Stomach (tissue), 9 donors: Measurements from ENCODE around the gene TENT5D. TPM values are rescaled to one million over a fixed set of nuclear protein-coding genes. Genes with fewer than 3 reads are reported as not detected.

Source experiments
- DNase-seq, 2 donors: peaks; one replicate each; pipeline versions ENCODE4 v3.0.0 to v3.0.0-alpha.2; 2013 to 2019
- H3K27ac ChIP-seq, 5 donors: fragments of 200-600 bp in 4 of 5; sonication (generic) in 4 of 5; one replicate each; pipeline ENCODE4 v1.5.1; 2013 to 2019; ENCODE audit warnings: mild to moderate bottlenecking in 1 of 5, moderate library complexity in 1 of 5
- H3K27me3 ChIP-seq, 3 donors: fragments of 200-600 bp; sonication (generic); one replicate each; pipeline ENCODE4 v1.5.1; 2017 to 2019; ENCODE audit warnings: mixed run types in 1 of 3
- H3K36me3 ChIP-seq, 4 donors: fragments of 200-600 bp; sonication (generic); 1 replicate in 3 of 4; 2 replicates in 1 of 4; pipeline ENCODE4 v1.5.1; 2016 to 2019
- H3K4me1 ChIP-seq, 4 donors: fragments of 200-600 bp; sonication (generic); one replicate each; pipeline ENCODE4 v1.5.1; 2016 to 2019
- H3K4me3 ChIP-seq, 4 donors: fragments of 200-600 bp; sonication (generic) in 3 of 4; one replicate each; pipeline ENCODE4 v1.5.1; 2016 to 2019; ENCODE audit warnings: mild to moderate bottlenecking in 1 of 4
- H3K9me3 ChIP-seq, 4 donors: fragments of 200-600 bp; sonication (generic); one replicate each; pipeline ENCODE4 v1.5.1; 2016 to 2019
- EP300 ChIP-seq: sonication (generic); formaldehyde crosslinking; IDR thresholded peaks from one replicate; pipeline ENCODE4 v1.6.1; 2017; ENCODE audit warnings: antibody characterized with exemption
- POLR2A ChIP-seq, 4 donors: fragments of 450-650 bp; IDR thresholded peaks; one replicate each; pipeline ENCODE4 v1.6.1; 2016; ENCODE audit warnings: antibody characterized with exemption in 4 of 4, control low read depth in 2 of 4, mild to moderate bottlenecking in 1 of 4, moderate library complexity in 1 of 4
- POLR2AphosphoS5 ChIP-seq, 3 donors: sonication (generic); formaldehyde crosslinking; IDR thresholded peaks; one replicate each; pipeline ENCODE4 v1.6.1; 2016; ENCODE audit warnings: antibody characterized with exemption in 3 of 3
- WGBS, 5 donors: extraction: QIAGEN DNeasy Blood & Tissue Kit in 3 of 5; methylation state at CpG; one replicate each; pipeline versions ENCODE4 v1.1.5 to v1.1.7; 2013 to 2018; 5-methylcytosine and 5-hydroxymethylcytosine counted together
- intact Hi-C: fragments of 100-400 bp; cut with DNase I; formaldehyde crosslinking; loops from one replicate; pipeline ENCODE4 v1.15.1; 2023; ENCODE audit warnings: low total_unique reads
- polyA plus RNA-seq, 3 donors: library from polyadenylated mRNA; stranded (reverse); fragments of 200-250 nt; gene quantifications; one replicate each; pipeline ENCODE4 v1.2.3, GENCODE V29; 2013
- total RNA-seq, 5 donors: library from RNA; depleted of rRNA; stranded (reverse); fragments of >200 nt; gene quantifications; one replicate each; pipeline versions ENCODE4 v1.1.0 to v1.2.3, GENCODE V29; 2014 to 2016
- TF ChIP-seq, protein P1 (sequence below), 7 experiments: fragments of 450-650 bp in 4 of 7; fragments of 200-600 bp in 3 of 7; sonication (generic) in 3 of 7; IDR thresholded peaks; one replicate each; pipeline ENCODE4 v1.5.1; 2016 to 2019; ENCODE audit warnings: antibody characterized with exemption in 7 of 7, control low read depth in 2 of 7, mild to moderate bottlenecking in 1 of 7
- donor health status: healthy with polysubstance abuse.
- donor health status: Bipolar disorder and iron deficiency.
- donor health status: healthy.

Gene TENT5D
- total and polyA plus RNA-seq, 8 donors: not detected

DNA sequence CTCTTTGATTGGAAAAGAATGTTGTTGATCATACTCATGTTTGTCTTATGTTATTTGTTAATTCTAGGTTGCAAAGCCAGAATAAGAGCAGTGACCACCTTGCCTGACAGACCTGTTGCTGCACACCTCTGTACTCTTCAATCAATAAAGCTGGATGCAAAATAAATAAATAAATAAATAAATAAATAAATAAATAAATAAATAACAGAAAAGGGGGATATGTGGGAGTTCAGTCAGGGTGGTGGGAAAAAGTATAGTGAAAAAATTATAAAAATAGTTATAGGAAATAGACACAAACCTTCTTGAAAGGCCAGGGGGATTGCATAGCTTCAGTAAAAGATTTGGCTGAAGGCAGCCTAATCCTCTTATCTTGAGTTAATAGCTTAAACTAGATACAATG is 51.3 kb downstream of the TENT5D start:
- Histone ChIP-seq H3K36me3 (no peaks in the 10 kb centered on the region), H3K9me3 (peaks cover 0 to 32% (median 8%) of the 10 kb centered on the region in 4 donors), H3K4me1 (no peaks in the 10 kb centered on the region), H3K27me3 (no peaks in the 10 kb centered on the region), H3K27ac (no peak overlapping the region), H3K4me3 (no peak overlapping the region)
- DNase-seq: no peak
- no peak for TF ChIP-seq POLR2A (IDR thresholded peaks at IDR 0.05)
- TF ChIP-seq, protein P1, sequence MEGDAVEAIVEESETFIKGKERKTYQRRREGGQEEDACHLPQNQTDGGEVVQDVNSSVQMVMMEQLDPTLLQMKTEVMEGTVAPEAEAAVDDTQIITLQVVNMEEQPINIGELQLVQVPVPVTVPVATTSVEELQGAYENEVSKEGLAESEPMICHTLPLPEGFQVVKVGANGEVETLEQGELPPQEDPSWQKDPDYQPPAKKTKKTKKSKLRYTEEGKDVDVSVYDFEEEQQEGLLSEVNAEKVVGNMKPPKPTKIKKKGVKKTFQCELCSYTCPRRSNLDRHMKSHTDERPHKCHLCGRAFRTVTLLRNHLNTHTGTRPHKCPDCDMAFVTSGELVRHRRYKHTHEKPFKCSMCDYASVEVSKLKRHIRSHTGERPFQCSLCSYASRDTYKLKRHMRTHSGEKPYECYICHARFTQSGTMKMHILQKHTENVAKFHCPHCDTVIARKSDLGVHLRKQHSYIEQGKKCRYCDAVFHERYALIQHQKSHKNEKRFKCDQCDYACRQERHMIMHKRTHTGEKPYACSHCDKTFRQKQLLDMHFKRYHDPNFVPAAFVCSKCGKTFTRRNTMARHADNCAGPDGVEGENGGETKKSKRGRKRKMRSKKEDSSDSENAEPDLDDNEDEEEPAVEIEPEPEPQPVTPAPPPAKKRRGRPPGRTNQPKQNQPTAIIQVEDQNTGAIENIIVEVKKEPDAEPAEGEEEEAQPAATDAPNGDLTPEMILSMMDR (IDR thresholded peaks at IDR 0.05): no peak
- no peak for TF ChIP-seq EP300
- no peak for TF ChIP-seq POLR2AphosphoS5 (IDR thresholded peaks at IDR 0.05)
- intact Hi-C loops: no loop called here

DNA sequence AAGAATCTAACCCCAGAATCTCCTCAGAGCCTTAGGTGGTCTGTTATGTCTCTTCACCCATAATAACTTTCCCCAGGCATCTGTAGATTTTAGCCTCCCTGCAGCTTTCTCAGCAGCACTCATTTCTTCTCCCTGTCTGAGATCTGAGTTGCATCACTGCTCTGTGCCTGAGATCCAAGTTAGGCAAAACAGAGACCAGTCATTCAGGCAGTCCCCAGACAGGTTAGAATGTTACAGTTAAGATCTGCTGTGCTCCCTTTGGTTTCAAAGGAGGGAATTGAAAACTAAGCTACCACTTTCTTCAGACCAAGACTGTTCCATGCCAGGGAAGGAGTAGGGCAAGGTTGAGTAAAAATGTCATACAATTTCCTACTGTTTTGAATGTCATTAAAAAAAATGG is 65.3 kb downstream of the TENT5D start:
- H3K4me3 ChIP-seq: no peak overlapping the region
- TF ChIP-seq EP300: no peak
- TF ChIP-seq, protein P1 (IDR thresholded peaks at IDR 0.05): no peak
- no peak for TF ChIP-seq POLR2AphosphoS5 (IDR thresholded peaks at IDR 0.05)
- no peak for TF ChIP-seq POLR2A (IDR thresholded peaks at IDR 0.05)
- intact Hi-C loops: no loop called here
- H3K9me3 ChIP-seq: peaks cover 0 to 8% (median 0%) of the 10 kb centered on the region in 4 donors
- no peaks in the 10 kb centered on the region for H3K4me1 ChIP-seq
- no peaks in the 10 kb centered on the region for H3K27me3 ChIP-seq
- no peak for DNase-seq
- H3K27ac ChIP-seq: no peak overlapping the region
- H3K36me3 ChIP-seq: no peaks in the 10 kb centered on the region

DNA sequence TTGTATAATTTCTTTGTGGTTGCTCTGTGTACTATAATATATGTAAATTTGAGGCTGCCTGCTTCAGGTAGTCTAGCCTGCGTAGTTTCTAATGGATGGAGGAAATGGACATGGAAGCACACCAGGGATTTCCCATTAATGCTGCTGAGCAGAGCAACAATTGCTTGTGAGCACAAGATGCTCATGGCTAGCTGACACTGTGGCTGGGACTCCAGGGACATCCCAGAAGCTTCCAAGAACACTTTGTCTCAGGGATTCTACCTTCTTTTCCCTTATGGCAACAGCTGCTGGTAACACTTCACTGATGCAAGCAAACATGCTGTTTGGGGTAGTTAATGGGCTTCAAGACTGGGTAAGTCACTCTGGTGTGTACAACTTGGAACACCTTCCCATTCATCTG is 66.1 kb downstream of the TENT5D start:
- H3K36me3 ChIP-seq: no peaks in the 10 kb centered on the region
- H3K4me3 ChIP-seq: no peak overlapping the region
- H3K27ac ChIP-seq: no peak overlapping the region
- H3K27me3 ChIP-seq: no peaks in the 10 kb centered on the region
- H3K9me3 ChIP-seq: peaks cover 0 to 13% (median 3%) of the 10 kb centered on the region in 4 donors
- intact Hi-C loops: no loop called here
- no peaks in the 10 kb centered on the region for H3K4me1 ChIP-seq
- no peak for DNase-seq
- WGBS, 5 donors: 64 to 88% (median 78%) methylated on average over 1 of the region's 1 CpG
- TF ChIP-seq POLR2A (IDR thresholded peaks at IDR 0.05) (no peak), POLR2AphosphoS5 (IDR thresholded peaks at IDR 0.05) (no peak), EP300 (no peak)
- TF ChIP-seq, protein P1 (IDR thresholded peaks at IDR 0.05): no peak

DNA sequence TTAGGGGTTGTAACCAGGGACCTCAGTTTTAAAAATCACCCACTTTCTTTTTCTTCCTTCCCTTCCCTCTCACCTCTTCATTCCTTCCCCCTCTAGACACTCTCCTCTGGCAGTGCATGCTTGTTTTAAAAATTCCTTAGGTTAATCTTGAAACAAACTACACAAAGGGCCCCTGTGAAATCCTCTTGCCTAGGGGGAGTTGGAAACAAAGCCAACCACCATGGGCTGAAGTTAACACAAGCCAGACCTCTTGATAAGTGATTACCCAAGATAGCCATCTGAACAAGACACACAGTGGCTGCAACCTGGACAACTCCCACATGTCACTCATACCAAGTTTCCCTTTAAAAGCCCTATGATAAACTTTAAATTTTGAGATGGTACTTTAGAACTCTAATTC is 68.9 kb downstream of the TENT5D start:
- no peak overlapping the region for H3K27ac ChIP-seq
- H3K4me3 ChIP-seq: no peak overlapping the region
- H3K4me1 ChIP-seq: no peaks in the 10 kb centered on the region
- no peak for TF ChIP-seq POLR2A (IDR thresholded peaks at IDR 0.05)
- TF ChIP-seq, protein P1 (IDR thresholded peaks at IDR 0.05): no peak
- no peak for TF ChIP-seq POLR2AphosphoS5 (IDR thresholded peaks at IDR 0.05)
- TF ChIP-seq EP300: no peak
- H3K27me3 ChIP-seq: no peaks in the 10 kb centered on the region
- H3K36me3 ChIP-seq: no peaks in the 10 kb centered on the region
- DNase-seq: no peak
- peaks cover 0 to 13% (median 3%) of the 10 kb centered on the region in 4 donors for H3K9me3 ChIP-seq
- intact Hi-C loops: no loop called here
